Measurements from ENCODE around the gene PTPRJ.
"Not testable (repeated sequence)": the region's sequence is repeated elsewhere in the genome, so short reads cannot be mapped to it uniquely, and the experiment has no call there.

The PTPRJ gene

GRCh38 chr11:47980088-47980906 is at the start of gene PTPRJ:
Gene PTPRJ (plus strand): TSS chr11:47980559. CDS start chr11:47980913, 354 bp downstream.
- peak; percentile 29 for DNase-seq (ENCODE audit: low read depth)

GRCh38 chr11:47932544-47932943 is 47.8 kb upstream of the PTPRJ start:
- DNase-seq (ENCODE audit: low read depth), result no peak

- not testable (repeated sequence) for DNase-seq (ENCODE audit: low read depth)
These were observed 46.6 kb upstream of the PTPRJ start for GRCh38 chr11:47933797-47934196.

GRCh38 chr11:47938791-47939560 is 41.4 kb upstream of the PTPRJ start:
- no peak for DNase-seq (ENCODE audit: low read depth)

- DNase-seq (ENCODE audit: low read depth), result no peak
These were observed 39.3 kb upstream of the PTPRJ start for GRCh38 chr11:47940904-47941649.

GRCh38 chr11:47941907-47942558 is 38.3 kb upstream of the PTPRJ start:
- no peak for DNase-seq (ENCODE audit: low read depth)

GRCh38 chr11:47943721-47944586 is 36.4 kb upstream of the PTPRJ start:
- no peak for DNase-seq (ENCODE audit: low read depth)

GRCh38 chr11:47944632-47945031 is 35.7 kb upstream of the PTPRJ start:
- no peak for DNase-seq (ENCODE audit: low read depth)

GRCh38 chr11:47946682-47947559 is 33.4 kb upstream of the PTPRJ start:
- DNase-seq (ENCODE audit: low read depth), result no peak

- no peak for DNase-seq (ENCODE audit: low read depth)
These were observed 32.2 kb upstream of the PTPRJ start for GRCh38 chr11:47948137-47948536.

- DNase-seq (ENCODE audit: low read depth), result not testable (repeated sequence)
These were observed 31.2 kb upstream of the PTPRJ start for GRCh38 chr11:47949001-47949675.

GRCh38 chr11:47950396-47950795 is 30.0 kb upstream of the PTPRJ start:
- peak; percentile 38 for DNase-seq (ENCODE audit: low read depth)

GRCh38 chr11:47951504-47951903 is 28.9 kb upstream of the PTPRJ start:
- not testable (repeated sequence) for DNase-seq (ENCODE audit: low read depth)

GRCh38 chr11:47955061-47955755 is 25.2 kb upstream of the PTPRJ start:
- no peak for DNase-seq (ENCODE audit: low read depth)

GRCh38 chr11:47960015-47960414 is 20.3 kb upstream of the PTPRJ start:
- no peak for DNase-seq (ENCODE audit: low read depth)

GRCh38 chr11:47961383-47961782 is 19.0 kb upstream of the PTPRJ start:
- no peak for DNase-seq (ENCODE audit: low read depth)

- DNase-seq (ENCODE audit: low read depth), result no peak
These were observed 15.8 kb upstream of the PTPRJ start for GRCh38 chr11:47964546-47964945.
